GM10266 (cell line): Measurements from ENCODE around the gene BBS9.

Experiments used
- DNase-seq: peaks from one replicate; pipeline ENCODE4 v3.0.0; 2012; ENCODE audit errors: extremely low spot score
- CTCF ChIP-seq: IDR thresholded peaks from 2 replicates; pipeline ENCODE4 v1.5.1; 2012; ENCODE audit warnings: mild to moderate bottlenecking, low read depth; ENCODE audit not compliant: control insufficient read depth, insufficient read depth; ENCODE audit errors: missing control alignments

BBS9 gene

GRCh38 chr7:33152087-33152486, 22.7 kb downstream of the BBS9 start:
- DNase-seq = no peak
- TF ChIP-seq CTCF = no peak

- no peak for TF ChIP-seq CTCF
- DNase-seq = no peak
Measured at GRCh38 chr7:33155811-33156210, 26.4 kb downstream of the BBS9 start.

- DNase-seq = no peak
- no peak for TF ChIP-seq CTCF
Measured at GRCh38 chr7:33156441-33156840, 27.1 kb downstream of the BBS9 start.

GRCh38 chr7:33157311-33157710, 27.9 kb downstream of the BBS9 start:
- TF ChIP-seq CTCF = no peak
- DNase-seq = no peak

GRCh38 chr7:33157781-33158180, 28.4 kb downstream of the BBS9 start:
- no peak for TF ChIP-seq CTCF
- no peak for DNase-seq

- no peak for DNase-seq
- no peak for TF ChIP-seq CTCF
Measured at GRCh38 chr7:33177876-33178275, 48.5 kb downstream of the BBS9 start.

- DNase-seq = no peak
- no peak for TF ChIP-seq CTCF
Measured at GRCh38 chr7:33179519-33179918, 50.2 kb downstream of the BBS9 start.
